DMS114 treated with DMSO at 0.1 percent for 48 hours (cell line): ENCODE measurements around the gene GMDS.

Experiments
- DNase-seq: peaks from one replicate; lab custom pipeline; 2025; ENCODE audit not compliant: unreplicated experiment; lab: John Stamatoyannopoulos, UW

GMDS gene

GRCh38 chr6:2141644-2142290 is 103.6 kb downstream of the GMDS start:
- no peak for DNase-seq

- DNase-seq: no peak
Observed at GRCh38 chr6:2140438-2141128, 104.8 kb downstream of the GMDS start.

GRCh38 chr6:2135401-2135800 is 110.0 kb downstream of the GMDS start:
- no peak for DNase-seq

- no peak for DNase-seq
Observed at GRCh38 chr6:2134554-2134953, 110.9 kb downstream of the GMDS start.

- no peak for DNase-seq
Observed at GRCh38 chr6:2133716-2134310, 111.6 kb downstream of the GMDS start.

GRCh38 chr6:2132916-2133315 is 112.5 kb downstream of the GMDS start:
- no peak for DNase-seq

- DNase-seq: no peak
Observed at GRCh38 chr6:2132416-2132815, 113.0 kb downstream of the GMDS start.

GRCh38 chr6:2129182-2129621 is 116.2 kb downstream of the GMDS start:
- DNase-seq: no peak

- no peak for DNase-seq
Observed at GRCh38 chr6:2127484-2127911, 117.9 kb downstream of the GMDS start.

- no peak for DNase-seq
Observed at GRCh38 chr6:2126351-2126750, 119.1 kb downstream of the GMDS start.

GRCh38 chr6:2125158-2125557 is 120.2 kb downstream of the GMDS start:
- no peak for DNase-seq

GRCh38 chr6:2124260-2124709 is 121.1 kb downstream of the GMDS start:
- no peak for DNase-seq

- no peak for DNase-seq
Observed at GRCh38 chr6:2120912-2121311, 124.5 kb downstream of the GMDS start.

GRCh38 chr6:2119275-2119674 is 126.1 kb downstream of the GMDS start:
- no peak for DNase-seq

- DNase-seq: no peak
Observed at GRCh38 chr6:2118136-2118535, 127.3 kb downstream of the GMDS start.

- DNase-seq: no peak
Observed at GRCh38 chr6:2117447-2117846, 128.0 kb downstream of the GMDS start.

- no peak for DNase-seq
Observed at GRCh38 chr6:2116496-2116895, 128.9 kb downstream of the GMDS start.

GRCh38 chr6:2114100-2114499 is 131.3 kb downstream of the GMDS start:
- no peak for DNase-seq

- no peak for DNase-seq
Observed at GRCh38 chr6:2111162-2111677, 134.2 kb downstream of the GMDS start.

GRCh38 chr6:2110504-2110903 is 134.9 kb downstream of the GMDS start:
- no peak for DNase-seq

- DNase-seq: no peak
Observed at GRCh38 chr6:2109796-2110195, 135.6 kb downstream of the GMDS start.

GRCh38 chr6:2108700-2109306 is 136.6 kb downstream of the GMDS start:
- no peak for DNase-seq
